LNCAP (cell line): Measurements from ENCODE around the gene ZMYM3.

Source experiments
- TF ChIP-seq, protein P1 (sequence below): fragments of 450-650 bp; IDR thresholded peaks from 2 replicates; pipeline ENCODE4 v1.5.1; 2017; ENCODE audit warnings: mild to moderate bottlenecking

ZMYM3 gene

DNA sequence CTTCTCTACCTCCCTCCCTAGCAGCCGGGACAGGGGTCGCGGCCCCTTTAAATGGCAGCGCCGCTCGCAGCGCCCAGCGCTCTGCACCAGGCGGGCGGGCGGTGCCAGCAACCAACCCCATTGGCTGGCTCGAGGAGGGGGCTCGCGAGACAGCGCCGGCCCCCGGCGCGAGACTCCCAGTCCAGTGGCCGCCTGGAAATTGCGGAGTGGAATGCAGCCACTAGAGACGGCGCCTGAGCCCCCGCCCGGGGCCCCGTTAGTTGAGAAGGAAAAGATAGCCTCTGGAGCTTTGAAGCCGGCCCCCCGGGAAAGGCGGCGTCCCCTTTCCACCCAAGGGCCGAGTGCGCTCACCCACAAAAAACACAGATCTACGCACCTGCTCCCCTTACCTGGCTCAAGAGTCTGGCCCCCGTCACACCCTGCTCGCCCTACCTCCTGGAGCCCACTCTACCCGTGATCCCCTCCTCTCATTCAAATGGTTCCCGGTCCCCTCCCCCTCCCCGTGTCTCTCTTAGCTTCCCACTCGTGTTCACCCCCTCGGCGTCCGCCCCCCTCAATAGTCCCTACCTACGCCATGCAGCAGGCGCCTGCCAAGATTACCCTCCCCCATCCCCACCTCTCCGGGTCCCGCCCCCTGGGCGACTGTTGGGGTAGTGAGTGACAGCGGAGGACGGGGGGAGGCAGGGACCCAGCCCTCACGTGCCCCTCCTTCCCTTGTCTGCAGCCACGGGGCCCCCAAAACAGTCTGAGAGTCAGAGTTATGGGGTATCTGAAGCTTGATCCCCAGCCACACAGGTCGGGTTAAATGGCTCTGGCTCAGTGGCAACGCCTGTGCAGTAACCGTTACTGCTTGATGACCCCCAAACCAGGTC lies at the start of gene ZMYM3:
ZMYM3 (minus strand) TSS at position 49 of the 872 bp plus-strand sequence. CDS start 885 bp downstream, outside the sequence.
- TF ChIP-seq, protein P1, sequence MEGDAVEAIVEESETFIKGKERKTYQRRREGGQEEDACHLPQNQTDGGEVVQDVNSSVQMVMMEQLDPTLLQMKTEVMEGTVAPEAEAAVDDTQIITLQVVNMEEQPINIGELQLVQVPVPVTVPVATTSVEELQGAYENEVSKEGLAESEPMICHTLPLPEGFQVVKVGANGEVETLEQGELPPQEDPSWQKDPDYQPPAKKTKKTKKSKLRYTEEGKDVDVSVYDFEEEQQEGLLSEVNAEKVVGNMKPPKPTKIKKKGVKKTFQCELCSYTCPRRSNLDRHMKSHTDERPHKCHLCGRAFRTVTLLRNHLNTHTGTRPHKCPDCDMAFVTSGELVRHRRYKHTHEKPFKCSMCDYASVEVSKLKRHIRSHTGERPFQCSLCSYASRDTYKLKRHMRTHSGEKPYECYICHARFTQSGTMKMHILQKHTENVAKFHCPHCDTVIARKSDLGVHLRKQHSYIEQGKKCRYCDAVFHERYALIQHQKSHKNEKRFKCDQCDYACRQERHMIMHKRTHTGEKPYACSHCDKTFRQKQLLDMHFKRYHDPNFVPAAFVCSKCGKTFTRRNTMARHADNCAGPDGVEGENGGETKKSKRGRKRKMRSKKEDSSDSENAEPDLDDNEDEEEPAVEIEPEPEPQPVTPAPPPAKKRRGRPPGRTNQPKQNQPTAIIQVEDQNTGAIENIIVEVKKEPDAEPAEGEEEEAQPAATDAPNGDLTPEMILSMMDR: no peak

DNA sequence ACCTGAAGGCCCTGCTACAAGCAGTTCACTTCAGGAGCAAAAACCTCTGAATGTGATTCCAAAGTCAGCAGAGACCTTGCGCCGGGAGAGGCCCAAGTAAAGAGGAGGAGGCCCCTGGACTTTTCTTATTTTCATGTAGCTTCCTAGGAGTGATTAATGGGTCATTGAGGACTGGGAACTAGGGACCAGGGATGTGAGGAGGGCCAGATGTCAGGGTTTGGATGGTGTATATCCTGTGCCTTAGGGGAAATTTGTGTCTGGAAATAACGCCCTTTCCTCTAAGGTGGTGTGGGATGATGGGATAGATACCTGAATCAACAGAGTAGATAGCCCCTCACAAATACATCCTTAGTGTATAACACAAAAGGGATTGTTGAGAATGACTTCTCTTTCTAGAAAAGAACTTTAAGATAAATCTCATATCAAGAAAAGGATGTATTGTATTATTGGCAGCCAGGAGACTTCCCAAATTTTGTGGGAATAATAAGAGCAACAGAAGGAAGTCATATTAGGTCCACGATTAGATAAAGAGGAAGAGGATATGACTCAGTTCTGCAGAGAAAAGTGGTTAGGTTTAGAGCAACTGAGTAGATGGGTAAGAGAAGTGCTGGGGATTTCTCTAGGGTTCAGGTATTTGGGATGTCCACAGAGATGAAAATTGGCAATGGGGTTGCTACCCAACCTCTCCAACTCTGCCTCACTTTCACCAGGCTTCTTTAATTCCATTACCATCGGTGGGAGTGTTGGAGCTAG lies 48.7 kb upstream of the ZMYM3 start:
- TF ChIP-seq, protein P1: no peak

DNA sequence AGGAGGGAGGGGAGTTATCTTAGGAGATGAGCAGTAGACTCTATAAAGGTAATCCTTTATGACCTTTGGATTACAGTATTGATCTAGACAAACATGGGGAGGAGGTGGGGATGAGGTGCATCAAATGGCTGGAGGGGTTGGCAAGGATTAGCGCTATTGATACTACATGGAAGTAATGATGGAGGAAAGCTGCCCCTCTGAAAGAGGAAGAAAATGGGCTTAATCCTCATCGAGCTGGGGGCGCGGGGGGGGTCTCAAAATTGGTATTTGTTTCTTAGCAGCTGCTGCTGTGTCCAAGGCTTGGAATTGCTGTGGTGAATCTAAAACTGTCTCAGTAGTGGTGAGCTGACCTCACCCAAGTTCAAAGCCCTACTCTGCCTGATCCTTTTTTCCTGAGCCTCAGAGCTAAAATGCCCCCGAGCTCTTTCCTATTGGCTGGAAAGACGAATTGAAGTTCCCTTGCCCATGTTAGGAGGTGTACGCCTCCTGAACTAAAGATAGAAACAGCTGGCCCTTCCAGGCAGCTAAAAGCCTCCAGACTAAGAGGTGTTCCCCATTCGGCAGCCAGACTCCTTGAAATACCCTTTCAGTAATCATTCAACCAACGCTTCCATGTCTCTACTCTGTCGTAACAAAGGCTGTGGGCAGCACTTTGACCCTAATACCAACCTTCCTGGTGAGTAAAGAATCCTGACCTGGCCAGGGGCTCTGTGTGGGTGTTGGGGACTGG lies 47.4 kb upstream of the ZMYM3 start, which contains the start of gene ITGB1BP2:
ITGB1BP2 (plus strand) TSS at position 556 of the 730 bp plus-strand sequence; CDS start at position 613, 57 bp downstream.
- TF ChIP-seq, protein P1: no peak

DNA sequence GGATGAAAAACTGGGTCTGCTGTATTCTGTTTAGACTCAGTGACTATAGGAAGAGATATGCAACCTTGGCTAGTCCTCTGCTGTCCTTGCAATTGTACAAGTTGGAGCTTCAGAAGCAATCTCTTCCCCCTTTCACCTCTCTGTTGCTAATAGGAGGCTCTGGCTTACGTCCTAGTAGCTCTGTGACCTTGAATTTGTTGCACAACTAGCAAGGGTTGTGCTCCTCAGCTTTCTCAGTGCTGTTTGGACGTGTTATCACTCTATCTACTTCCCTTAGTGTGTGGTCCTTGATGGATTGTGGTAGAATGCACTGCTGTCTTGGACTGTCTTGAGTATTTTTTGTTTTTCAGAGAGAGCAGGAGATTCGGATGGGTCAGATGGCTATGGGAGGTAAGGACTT lies 44.2 kb upstream of the ZMYM3 start:
- TF ChIP-seq, protein P1: no peak

DNA sequence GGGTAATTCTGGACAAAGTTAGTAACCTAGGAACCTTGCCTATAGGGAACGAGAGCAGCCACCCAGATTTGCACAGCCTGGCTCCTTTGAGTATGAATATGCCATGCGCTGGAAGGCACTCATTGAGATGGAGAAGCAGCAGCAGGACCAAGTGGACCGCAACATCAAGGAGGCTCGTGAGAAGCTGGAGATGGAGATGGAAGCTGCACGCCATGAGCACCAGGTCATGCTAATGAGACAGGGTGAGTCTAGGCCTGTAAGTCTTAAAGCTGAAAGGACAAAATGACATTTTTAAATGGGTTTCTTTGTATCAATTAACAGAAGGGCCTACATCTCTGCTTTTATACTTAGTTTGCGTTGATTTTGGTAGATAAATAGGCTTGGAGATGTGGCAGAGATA lies 42.9 kb upstream of the ZMYM3 start:
- TF ChIP-seq, protein P1: no peak

DNA sequence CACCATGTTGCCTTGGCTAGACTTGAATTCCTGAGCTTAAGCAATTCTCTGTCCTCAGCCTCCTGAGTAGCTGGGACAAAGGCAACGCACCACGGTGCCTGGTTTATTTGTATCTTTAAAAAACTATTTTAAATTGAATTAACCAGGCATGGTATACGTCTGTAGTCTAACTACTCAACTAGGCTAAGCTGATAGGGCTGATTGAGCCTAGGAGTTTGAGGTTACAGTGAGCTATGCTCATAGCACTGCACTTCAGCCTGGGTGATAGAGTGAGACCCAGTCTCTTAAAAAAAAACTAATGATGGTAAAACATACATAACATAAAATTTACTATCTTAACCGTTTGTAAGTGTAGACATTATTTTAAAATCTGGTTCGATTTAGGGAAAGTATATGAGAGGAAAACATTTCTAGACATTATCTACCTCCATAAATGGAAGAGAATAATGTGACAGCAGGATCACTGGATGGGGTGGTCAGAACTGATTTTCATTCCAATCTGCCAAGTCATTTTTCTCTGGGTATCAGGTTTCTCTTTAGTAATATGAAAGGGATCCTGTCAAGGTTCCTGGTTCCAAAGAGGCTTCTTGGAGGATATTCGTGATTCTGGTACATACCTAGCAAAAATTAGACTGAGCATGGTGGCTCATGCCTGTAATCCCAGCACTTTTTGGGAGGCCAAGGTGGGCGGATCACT lies 38.9 kb upstream of the ZMYM3 start:
- TF ChIP-seq, protein P1: no peak

DNA sequence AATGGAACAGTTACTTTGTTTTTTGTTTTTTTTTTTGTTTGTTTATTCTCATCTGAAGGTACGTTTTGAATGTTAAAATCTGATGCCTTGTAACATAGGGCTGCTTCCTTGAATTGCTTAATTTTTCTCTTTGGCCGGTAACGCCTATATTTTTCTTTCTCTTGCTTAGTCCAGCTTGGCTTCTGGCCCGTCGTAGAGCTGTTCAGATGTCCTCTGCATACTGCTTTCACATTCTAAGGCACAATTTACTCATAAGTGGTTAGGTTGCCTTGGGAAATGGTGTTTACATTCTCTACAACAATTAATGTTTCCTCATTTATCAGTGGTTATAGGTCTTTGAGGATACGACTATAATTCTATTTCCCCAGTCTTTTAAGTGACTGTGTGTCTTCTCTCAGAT lies 37.4 kb upstream of the ZMYM3 start:
- TF ChIP-seq, protein P1: no peak
